ENCODE data around the gene TXK.

- TF ChIP-seq EZH2 (IDR thresholded peaks at IDR 0.05; ENCODE audit: low read depth) (no peak), CTCF (conservative IDR thresholded peaks at IDR 0.05) (no peak)
Measured at GRCh38 chr4:48051078-48051477, 83.0 kb downstream of the TXK start.
